Neuronal stem cell (in vitro differentiated cells): Measurements from ENCODE around the gene RFX8. TPM values are rescaled to one million over a fixed set of nuclear protein-coding genes. Genes with fewer than 3 reads are reported as not detected.
A peak's percentile ranks its signal among the peaks of the same experiment; 100 is the strongest.

Experiments used
- DNase-seq: peaks from one replicate; pipeline ENCODE4 v3.0.0-alpha.2; 2013; ENCODE audit warnings: low spot score
- H2AFZ ChIP-seq: one replicate; pipeline ENCODE4 v1.6.1; 2013; ENCODE audit warnings: mild to moderate bottlenecking, low read length, inconsistent platforms
- H2AK5ac ChIP-seq: 2 replicates; pipeline ENCODE4 v1.6.1; 2013; ENCODE audit warnings: low read depth, mild to moderate bottlenecking, inconsistent platforms, low read length, moderate library complexity, mixed read lengths
- H2BK120ac ChIP-seq: 2 replicates; pipeline ENCODE4 v1.6.1; 2013; ENCODE audit warnings: low read depth, mild to moderate bottlenecking, inconsistent platforms, low read length, moderate library complexity, mixed read lengths
- H2BK12ac ChIP-seq: one replicate; pipeline ENCODE4 v1.6.1; 2013; ENCODE audit warnings: low read length, inconsistent platforms
- H2BK15ac ChIP-seq: 2 replicates; pipeline ENCODE4 v1.6.1; 2013; ENCODE audit warnings: mild to moderate bottlenecking, low read length, inconsistent platforms, mixed read lengths
- H2BK5ac ChIP-seq: one replicate; pipeline ENCODE4 v1.6.1; 2013; ENCODE audit warnings: inconsistent platforms, mild to moderate bottlenecking, low read length, moderate library complexity
- H3K14ac ChIP-seq: one replicate; pipeline ENCODE4 v1.6.1; 2013; ENCODE audit warnings: low read length, inconsistent platforms
- H3K18ac ChIP-seq: 2 replicates; pipeline ENCODE4 v1.6.1; 2013; ENCODE audit warnings: low read length, inconsistent platforms
- H3K23ac ChIP-seq: 2 replicates; pipeline ENCODE4 v1.6.1; 2013; ENCODE audit warnings: low read depth, mild to moderate bottlenecking, mixed read lengths, low read length, inconsistent platforms; ENCODE audit not compliant: poor library complexity
- H3K27ac ChIP-seq: replicated peaks from 3 replicates; pipeline ENCODE4 v1.5.1; 2013; ENCODE audit warnings: low read length, inconsistent platforms
- H3K27me3 ChIP-seq, 3 experiments: 2 replicates each; pipeline ENCODE4 v1.6.1; 2013; ENCODE audit warnings: low read length in 3 of 3, mild to moderate bottlenecking in 2 of 3, inconsistent platforms in 1 of 3, low read depth in 1 of 3, mixed read lengths in 1 of 3, moderate library complexity in 1 of 3; ENCODE audit not compliant: control insufficient read depth in 3 of 3, insufficient read depth in 3 of 3
- H3K36me3 ChIP-seq, 2 donors: replicated peaks in 1 of 2; 2 replicates each; pipeline ENCODE4 v1.6.1; 2013; ENCODE audit warnings: low read length in 2 of 2; ENCODE audit not compliant: control insufficient read depth in 2 of 2, insufficient read depth in 2 of 2
- H3K4ac ChIP-seq: 2 replicates; pipeline ENCODE4 v1.6.1; 2013; ENCODE audit warnings: inconsistent platforms, mild to moderate bottlenecking, low read length, moderate library complexity
- H3K4me1 ChIP-seq, 2 donors: 1 replicate in 1 of 2; 2 replicates in 1 of 2; pipeline ENCODE4 v1.6.1; 2013; ENCODE audit warnings: low read length in 2 of 2, low read depth in 1 of 2; ENCODE audit not compliant: control insufficient read depth in 2 of 2, insufficient read depth in 1 of 2
- H3K4me2 ChIP-seq: one replicate; pipeline ENCODE4 v1.6.1; 2013; ENCODE audit warnings: mild to moderate bottlenecking, low read length, inconsistent platforms; ENCODE audit not compliant: insufficient read depth, poor library complexity, severe bottlenecking
- H3K4me3 ChIP-seq, 2 donors: 2 replicates each; pipeline ENCODE4 v1.5.1; 2013; ENCODE audit warnings: low read length in 2 of 2, mild to moderate bottlenecking in 2 of 2, inconsistent platforms in 1 of 2, moderate library complexity in 1 of 2
- H3K79me1 ChIP-seq: one replicate; pipeline ENCODE4 v1.6.1; 2013; ENCODE audit warnings: low read depth, mild to moderate bottlenecking, inconsistent platforms, low read length, moderate library complexity
- H3K9ac ChIP-seq: one replicate; pipeline ENCODE4 v1.6.1; 2013; ENCODE audit warnings: mild to moderate bottlenecking, low read depth, low read length, inconsistent platforms; ENCODE audit not compliant: poor library complexity
- H3K9me3 ChIP-seq, 2 donors: replicated peaks in 1 of 2; 2 replicates each; pipeline versions ENCODE3 to v1.6.1; 2013; ENCODE audit warnings: low read length in 2 of 2, mild to moderate bottlenecking in 2 of 2, inconsistent platforms in 1 of 2, low read depth in 1 of 2, mixed read lengths in 1 of 2, moderate library complexity in 1 of 2; ENCODE audit not compliant: control insufficient read depth in 2 of 2, insufficient read depth in 1 of 2
- H4K8ac ChIP-seq: one replicate; pipeline ENCODE4 v1.6.1; 2013; ENCODE audit warnings: low read depth, mild to moderate bottlenecking, inconsistent platforms, low read length, moderate library complexity
- H4K91ac ChIP-seq: one replicate; pipeline ENCODE4 v1.6.1; 2013; ENCODE audit warnings: low read length, low read depth, mild to moderate bottlenecking, inconsistent platforms; ENCODE audit not compliant: poor library complexity
- WGBS, 2 donors: extraction: QIAGEN DNeasy Blood & Tissue Kit; methylation state at CpG; one replicate each; pipeline ENCODE4 v1.1.7; 2013; ENCODE audit warnings: missing lambda C conversion rate in 2 of 2, mixed read lengths in 1 of 2; ENCODE audit not compliant: insufficient read length in 2 of 2, insufficient replicate concordance in 1 of 2; ENCODE audit errors: extremely low coverage in 2 of 2; 5-methylcytosine and 5-hydroxymethylcytosine counted together
- polyA plus RNA-seq, 2 experiments: library from polyadenylated mRNA; stranded (reverse); fragments of 200-250 nt; gene quantifications; one replicate each; pipeline ENCODE4 v1.2.3, GENCODE V29; 2013

RFX8 gene
- polyA plus RNA-seq (2013, experiment 1 of 2) = 0.20 TPM
- polyA plus RNA-seq (2013, experiment 2 of 2) = 0.07 TPM

- peak within 1 kb of the TSS; percentile 76 for H2BK15ac ChIP-seq
- H3K79me1 ChIP-seq = no peaks in the 10 kb centered on the region
- H2AFZ ChIP-seq = peak within 1 kb of the TSS; percentile 56
- H3K18ac ChIP-seq = peak within 1 kb of the TSS; percentile 96
- no peak within 1 kb of the TSS for H3K27ac ChIP-seq
- H2BK5ac ChIP-seq = peak within 1 kb of the TSS; percentile 59
- H3K27me3 ChIP-seq = peaks cover 0 to 18% (median 3%) of the 10 kb centered on the region in 3 experiments
- peak within 1 kb of the TSS; percentile 40 for H2AK5ac ChIP-seq
- peaks cover 0 to 10% of the 10 kb centered on the region in 2 donors for H3K4me1 ChIP-seq
- peak within 1 kb of the TSS in 1 of 2 donors; percentile 74 for H3K4me3 ChIP-seq
- H3K14ac ChIP-seq = peak within 1 kb of the TSS; percentile 43
- peak within 1 kb of the TSS; percentile 89 for H4K8ac ChIP-seq
- no CpG with 5 or more reads among the region's 20 CpGs for WGBS, 2 donors
- no peaks in the 10 kb centered on the region for H3K9me3 ChIP-seq
- H3K36me3 ChIP-seq = no peaks in the 10 kb centered on the region
- peak within 1 kb of the TSS; percentile 68 for H3K4me2 ChIP-seq
- H3K23ac ChIP-seq = peak within 1 kb of the TSS; percentile 43
- H4K91ac ChIP-seq = no peak within 1 kb of the TSS
- peak within 1 kb of the TSS; percentile 93 for H2BK120ac ChIP-seq
- H3K9ac ChIP-seq = peak within 1 kb of the TSS; percentile 83
- no peak for DNase-seq
- peak within 1 kb of the TSS; percentile 56 for H3K4ac ChIP-seq
- H2BK12ac ChIP-seq = peak within 1 kb of the TSS; percentile 79
Measured at GRCh38 chr2:101474731-101475384, at the start of gene RFX8. Gene RFX8 (minus strand): TSS chr2:101475112. CDS start chr2:101466848, 8,264 bp downstream.

- Histone ChIP-seq H2AFZ (no peak overlapping the region), H3K4me1 (peaks cover 0 to 3% of the 10 kb centered on the region in 2 donors), H3K18ac (no peak overlapping the region), H3K4ac (no peak overlapping the region), H3K4me3 (no peak overlapping the region), H3K36me3 (no peaks in the 10 kb centered on the region), H3K9ac (no peak overlapping the region), H4K91ac (no peak overlapping the region), H3K9me3 (peaks cover 0 to 1% of the 10 kb centered on the region in 2 donors), H2BK120ac (no peak overlapping the region), H2BK12ac (no peak overlapping the region), H3K14ac (no peak overlapping the region), H3K79me1 (no peaks in the 10 kb centered on the region), H3K27me3 (no peaks in the 10 kb centered on the region), H3K4me2 (no peak overlapping the region), H2BK15ac (no peak overlapping the region), H3K27ac (no peak overlapping the region), H3K23ac (no peak overlapping the region), H2BK5ac (no peak overlapping the region), H4K8ac (no peak overlapping the region), H2AK5ac (no peak overlapping the region)
- no peak for DNase-seq
- no CpG with 5 or more reads among the region's 8 CpGs for WGBS, 2 donors
Measured at GRCh38 chr2:101521487-101521886, 46.6 kb upstream of the RFX8 start.

GRCh38 chr2:101520246-101520645, 45.3 kb upstream of the RFX8 start:
- no peak overlapping the region for H2BK120ac ChIP-seq
- no peak overlapping the region for H4K91ac ChIP-seq
- no peak overlapping the region for H2BK15ac ChIP-seq
- no peak overlapping the region for H3K4me3 ChIP-seq
- no peaks in the 10 kb centered on the region for H3K79me1 ChIP-seq
- H3K14ac ChIP-seq = no peak overlapping the region
- H3K27me3 ChIP-seq = no peaks in the 10 kb centered on the region
- no peak overlapping the region for H4K8ac ChIP-seq
- no peak overlapping the region for H2AK5ac ChIP-seq
- H2AFZ ChIP-seq = no peak overlapping the region
- no peak overlapping the region for H3K23ac ChIP-seq
- H3K9ac ChIP-seq = no peak overlapping the region
- DNase-seq = no peak
- no peak overlapping the region for H2BK5ac ChIP-seq
- H3K4me1 ChIP-seq = peaks cover 0 to 3% of the 10 kb centered on the region in 2 donors
- no peak overlapping the region for H3K4ac ChIP-seq
- no peak overlapping the region for H2BK12ac ChIP-seq
- H3K27ac ChIP-seq = no peak overlapping the region
- no CpG with 5 or more reads among the region's 3 CpGs for WGBS, 2 donors
- H3K36me3 ChIP-seq = no peaks in the 10 kb centered on the region
- no peak overlapping the region for H3K4me2 ChIP-seq
- no peak overlapping the region for H3K18ac ChIP-seq
- peaks cover 0 to 1% of the 10 kb centered on the region in 2 donors for H3K9me3 ChIP-seq

- no peak overlapping the region for H3K23ac ChIP-seq
- H4K8ac ChIP-seq = no peak overlapping the region
- no peak overlapping the region for H2BK5ac ChIP-seq
- H4K91ac ChIP-seq = no peak overlapping the region
- no peak overlapping the region for H2AFZ ChIP-seq
- H2BK15ac ChIP-seq = no peak overlapping the region
- H2BK12ac ChIP-seq = no peak overlapping the region
- DNase-seq = peak; percentile 11
- H3K27ac ChIP-seq = no peak overlapping the region
- H3K9me3 ChIP-seq = peaks cover 0 to 1% of the 10 kb centered on the region in 2 donors
- H2AK5ac ChIP-seq = no peak overlapping the region
- H3K27me3 ChIP-seq = no peaks in the 10 kb centered on the region
- H3K4me2 ChIP-seq = no peak overlapping the region
- H3K4me1 ChIP-seq = peaks cover 0 to 3% of the 10 kb centered on the region in 2 donors
- H3K4ac ChIP-seq = no peak overlapping the region
- WGBS, 2 donors = no CpG with 5 or more reads among the region's 16 CpGs
- H3K36me3 ChIP-seq = no peaks in the 10 kb centered on the region
- no peak overlapping the region for H3K4me3 ChIP-seq
- H3K18ac ChIP-seq = peak overlapping the region; percentile 30
- H3K9ac ChIP-seq = no peak overlapping the region
- H3K14ac ChIP-seq = no peak overlapping the region
- H2BK120ac ChIP-seq = no peak overlapping the region
- H3K79me1 ChIP-seq = no peaks in the 10 kb centered on the region
Measured at GRCh38 chr2:101518578-101519492, 43.9 kb upstream of the RFX8 start.
